Stomach (tissue), 19 donors: Measurements from ENCODE around the gene KRTAP4-1. TPM values are rescaled to one million over a fixed set of nuclear protein-coding genes. Genes with fewer than 3 reads are reported as not detected.
"Not testable (repeated sequence)": the region's sequence is repeated elsewhere in the genome, so short reads cannot be mapped to it uniquely, and the experiment has no call there.

Experiments
- DNase-seq, 2 donors: peaks; one replicate each; pipeline versions ENCODE4 v3.0.0 to v3.0.0-alpha.2; 2013 to 2019
- H3K27ac ChIP-seq, 5 donors: fragments of 200-600 bp in 4 of 5; sonication (generic) in 4 of 5; one replicate each; pipeline ENCODE4 v1.5.1; 2013 to 2019; ENCODE audit warnings: mild to moderate bottlenecking in 1 of 5, moderate library complexity in 1 of 5
- H3K27me3 ChIP-seq, 3 donors: fragments of 200-600 bp; sonication (generic); one replicate each; pipeline ENCODE4 v1.5.1; 2017 to 2019; ENCODE audit warnings: mixed run types in 1 of 3
- H3K36me3 ChIP-seq, 4 donors: fragments of 200-600 bp; sonication (generic); 1 replicate in 3 of 4; 2 replicates in 1 of 4; pipeline ENCODE4 v1.5.1; 2016 to 2019
- H3K4me1 ChIP-seq, 4 donors: fragments of 200-600 bp; sonication (generic); one replicate each; pipeline ENCODE4 v1.5.1; 2016 to 2019
- H3K4me3 ChIP-seq, 4 donors: fragments of 200-600 bp; sonication (generic) in 3 of 4; one replicate each; pipeline ENCODE4 v1.5.1; 2016 to 2019; ENCODE audit warnings: mild to moderate bottlenecking in 1 of 4
- H3K9me3 ChIP-seq, 4 donors: fragments of 200-600 bp; sonication (generic); one replicate each; pipeline ENCODE4 v1.5.1; 2016 to 2019
- EP300 ChIP-seq: sonication (generic); formaldehyde crosslinking; IDR thresholded peaks from one replicate; pipeline ENCODE4 v1.6.1; 2017; ENCODE audit warnings: antibody characterized with exemption
- POLR2A ChIP-seq, 4 donors: fragments of 450-650 bp; IDR thresholded peaks; one replicate each; pipeline ENCODE4 v1.6.1; 2016; ENCODE audit warnings: antibody characterized with exemption in 4 of 4, control low read depth in 2 of 4, mild to moderate bottlenecking in 1 of 4, moderate library complexity in 1 of 4
- POLR2AphosphoS5 ChIP-seq, 3 donors: sonication (generic); formaldehyde crosslinking; IDR thresholded peaks; one replicate each; pipeline ENCODE4 v1.6.1; 2016; ENCODE audit warnings: antibody characterized with exemption in 3 of 3
- WGBS, 5 donors: extraction: QIAGEN DNeasy Blood & Tissue Kit in 3 of 5; methylation state at CpG; one replicate each; pipeline versions ENCODE4 v1.1.5 to v1.1.7; 2013 to 2018; 5-methylcytosine and 5-hydroxymethylcytosine counted together
- intact Hi-C: fragments of 100-400 bp; cut with DNase I; formaldehyde crosslinking; loops from one replicate; pipeline ENCODE4 v1.15.1; 2023; ENCODE audit warnings: low total_unique reads
- long read RNA-seq, 10 donors: transcript quantifications; one replicate each; lab custom pipeline, GENCODE V29; 2026
- polyA plus RNA-seq, 3 donors: library from polyadenylated mRNA; stranded (reverse); fragments of 200-250 nt; gene quantifications; one replicate each; pipeline ENCODE4 v1.2.3, GENCODE V29; 2013
- total RNA-seq, 5 donors: library from RNA; depleted of rRNA; stranded (reverse); fragments of >200 nt; gene quantifications; one replicate each; pipeline versions ENCODE4 v1.1.0 to v1.2.3, GENCODE V29; 2014 to 2016
- TF ChIP-seq, protein P1 (sequence below), 7 experiments: fragments of 450-650 bp in 4 of 7; fragments of 200-600 bp in 3 of 7; sonication (generic) in 3 of 7; IDR thresholded peaks; one replicate each; pipeline ENCODE4 v1.5.1; 2016 to 2019; ENCODE audit warnings: antibody characterized with exemption in 7 of 7, control low read depth in 2 of 7, mild to moderate bottlenecking in 1 of 7
- donor health status: healthy with polysubstance abuse.
- donor health status: Bipolar disorder and iron deficiency.
- donor health status: healthy.

KRTAP4-1 gene
- not detected for total RNA-seq
- polyA plus RNA-seq: not detected
- long read RNA-seq, donor 1: 0 reads
- long read RNA-seq, donor 2: 0 reads
- long read RNA-seq, donor 3: 0 reads
- long read RNA-seq, donor 4: 0 reads
- long read RNA-seq, donor 5: 0 reads
- long read RNA-seq, donor 6: 0 reads
- long read RNA-seq, donor 7: 0 reads
- long read RNA-seq, donor 8: 0 reads
- long read RNA-seq, donor 9: 0 reads
- long read RNA-seq, donor 10: 0 reads

DNA sequence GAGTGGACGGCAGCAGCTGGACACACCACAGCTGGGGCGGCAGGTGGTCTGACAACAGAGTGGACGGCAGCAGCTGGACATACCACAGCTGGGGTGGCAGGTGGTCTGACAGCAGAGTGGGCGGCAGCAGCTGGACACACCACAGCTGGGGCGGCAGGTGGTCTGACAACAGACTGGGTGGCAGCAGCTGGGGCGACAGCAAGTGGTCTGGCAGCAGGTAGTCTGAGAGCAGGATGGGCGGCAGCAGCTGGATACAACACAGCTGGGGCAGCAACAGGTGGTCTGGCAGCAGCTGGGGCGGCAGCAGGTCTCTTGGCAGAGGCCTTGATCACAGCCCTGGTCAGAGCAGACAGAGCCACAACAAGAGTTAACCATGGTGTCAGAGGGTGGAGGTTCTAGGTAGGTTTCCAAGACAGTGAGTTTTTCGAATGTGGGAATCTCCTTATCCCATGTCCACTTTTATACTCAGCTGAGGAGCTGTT is at the start of gene KRTAP4-1:
TSS of gene KRTAP4-1 (minus strand) at position 432 of the 482 bp plus-strand sequence. CDS start at position 375, 57 bp downstream.
- Histone ChIP-seq H3K4me3 (no peak within 1 kb of the TSS), H3K27ac (no peak within 1 kb of the TSS), H3K36me3 (no peaks in the 10 kb centered on the region), H3K27me3 (peaks cover 0 to 16% (median 9%) of the 10 kb centered on the region in 3 donors), H3K9me3 (no peaks in the 10 kb centered on the region), H3K4me1 (no peaks in the 10 kb centered on the region)
- TF ChIP-seq, protein P1, sequence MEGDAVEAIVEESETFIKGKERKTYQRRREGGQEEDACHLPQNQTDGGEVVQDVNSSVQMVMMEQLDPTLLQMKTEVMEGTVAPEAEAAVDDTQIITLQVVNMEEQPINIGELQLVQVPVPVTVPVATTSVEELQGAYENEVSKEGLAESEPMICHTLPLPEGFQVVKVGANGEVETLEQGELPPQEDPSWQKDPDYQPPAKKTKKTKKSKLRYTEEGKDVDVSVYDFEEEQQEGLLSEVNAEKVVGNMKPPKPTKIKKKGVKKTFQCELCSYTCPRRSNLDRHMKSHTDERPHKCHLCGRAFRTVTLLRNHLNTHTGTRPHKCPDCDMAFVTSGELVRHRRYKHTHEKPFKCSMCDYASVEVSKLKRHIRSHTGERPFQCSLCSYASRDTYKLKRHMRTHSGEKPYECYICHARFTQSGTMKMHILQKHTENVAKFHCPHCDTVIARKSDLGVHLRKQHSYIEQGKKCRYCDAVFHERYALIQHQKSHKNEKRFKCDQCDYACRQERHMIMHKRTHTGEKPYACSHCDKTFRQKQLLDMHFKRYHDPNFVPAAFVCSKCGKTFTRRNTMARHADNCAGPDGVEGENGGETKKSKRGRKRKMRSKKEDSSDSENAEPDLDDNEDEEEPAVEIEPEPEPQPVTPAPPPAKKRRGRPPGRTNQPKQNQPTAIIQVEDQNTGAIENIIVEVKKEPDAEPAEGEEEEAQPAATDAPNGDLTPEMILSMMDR (IDR thresholded peaks at IDR 0.05): no peak
- 47 to 64% (median 62%) methylated on average over 6 to 9 of the region's 9 CpGs for WGBS, 5 donors
- intact Hi-C loops: no loop called here
- no peak for DNase-seq

DNA sequence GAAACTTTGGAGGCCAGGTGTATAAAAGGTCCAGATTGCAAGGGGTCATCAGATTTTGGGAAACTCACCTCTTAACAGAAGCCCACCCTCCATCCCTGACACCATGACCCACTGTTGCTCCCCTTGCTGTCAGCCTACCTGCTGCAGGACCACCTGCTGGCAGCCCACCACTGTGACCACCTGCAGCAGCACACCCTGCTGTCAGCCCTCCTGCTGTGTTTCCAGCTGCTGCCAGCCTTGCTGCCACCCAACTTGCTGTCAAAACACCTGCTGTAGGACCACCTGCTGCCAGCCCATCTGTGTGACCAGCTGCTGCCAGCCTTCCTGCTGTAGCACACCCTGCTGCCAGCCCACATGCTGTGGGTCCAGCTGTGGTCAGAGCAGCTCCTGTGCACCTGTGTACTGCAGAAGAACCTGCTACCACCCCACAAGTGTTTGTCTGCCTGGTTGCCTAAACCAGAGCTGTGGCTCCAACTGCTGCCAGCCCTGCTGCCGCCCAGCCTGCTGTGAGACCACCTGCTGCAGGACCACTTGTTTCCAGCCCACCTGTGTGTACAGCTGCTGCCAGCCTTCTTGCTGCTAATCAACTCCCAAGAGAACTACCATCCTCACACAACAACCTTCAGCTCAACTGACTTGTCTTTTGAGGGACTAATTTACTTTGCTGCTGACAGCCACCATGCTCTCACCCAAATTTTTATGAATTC is 47.8 kb upstream of the KRTAP4-1 start, which contains the start of gene KRTAP9-3:
TSS of gene KRTAP9-3 (plus strand) at position 51 of the 707 bp plus-strand sequence. CDS start at position 104, 53 bp downstream.
- peaks cover 0 to 16% (median 11%) of the 10 kb centered on the region in 3 donors for H3K27me3 ChIP-seq
- H3K36me3 ChIP-seq, H3K27ac ChIP-seq, H3K4me3 ChIP-seq, H3K9me3 ChIP-seq, intact Hi-C loops, DNase-seq, H3K4me1 ChIP-seq: not testable (repeated sequence)
- 81 to 100% (median 85%) methylated on average over 1 of the region's 1 CpG for WGBS, 5 donors

DNA sequence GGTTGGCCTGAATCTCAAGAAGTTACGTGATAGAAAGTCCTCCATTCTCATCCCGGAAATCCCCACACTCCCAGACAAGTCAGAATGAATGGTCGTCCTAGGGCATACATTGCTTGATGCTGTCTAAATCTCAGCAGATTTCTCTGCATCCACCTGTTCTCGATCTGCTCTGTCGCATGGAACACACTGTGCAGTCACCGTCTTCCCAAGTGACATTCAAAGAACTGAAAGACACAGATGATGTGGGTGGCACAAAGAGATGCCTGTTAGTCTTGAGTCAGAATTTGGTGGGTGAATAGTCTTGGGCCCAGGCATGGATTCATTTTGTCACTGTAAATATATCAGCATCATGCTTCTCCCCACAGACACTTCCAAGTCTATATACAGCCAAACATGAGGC is 47.0 kb upstream of the KRTAP4-1 start:
- peaks cover 0 to 16% (median 11%) of the 10 kb centered on the region in 3 donors for H3K27me3 ChIP-seq
- intact Hi-C loops: no loop called here

DNA sequence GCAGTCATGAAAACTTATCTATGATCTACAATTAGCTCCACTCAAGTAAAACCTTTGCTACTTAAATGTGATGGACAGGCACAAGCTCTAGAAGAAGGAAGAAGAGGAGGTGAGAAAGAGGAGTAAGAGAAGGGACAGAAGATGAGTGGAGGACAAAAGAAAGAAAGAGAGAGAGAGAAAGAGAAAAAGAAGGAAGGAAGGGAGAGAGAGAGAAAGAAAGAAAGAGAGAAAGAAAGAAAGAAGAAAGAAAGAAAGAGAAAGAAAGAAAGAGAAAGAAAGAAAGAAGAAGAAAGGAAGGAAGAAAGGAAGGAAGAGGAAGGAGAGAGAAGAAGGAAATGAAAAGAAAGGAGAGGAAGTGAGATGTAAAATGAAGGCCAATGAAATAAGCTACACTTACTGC is 45.4 kb upstream of the KRTAP4-1 start:
- H3K36me3 ChIP-seq: no peaks in the 10 kb centered on the region
- peaks cover 0 to 16% (median 11%) of the 10 kb centered on the region in 3 donors for H3K27me3 ChIP-seq
- TF ChIP-seq POLR2A (IDR thresholded peaks at IDR 0.05): no peak
- TF ChIP-seq EP300: no peak
- TF ChIP-seq, protein P1 (IDR thresholded peaks at IDR 0.05): no peak
- TF ChIP-seq POLR2AphosphoS5 (IDR thresholded peaks at IDR 0.05): no peak
- intact Hi-C loops: no loop called here
- no peak for DNase-seq
- no peaks in the 10 kb centered on the region for H3K9me3 ChIP-seq
- H3K27ac ChIP-seq: no peak overlapping the region
- no peaks in the 10 kb centered on the region for H3K4me1 ChIP-seq
- H3K4me3 ChIP-seq: no peak overlapping the region

More for the DNA sequence above, 47.0 kb upstream of the KRTAP4-1 start:
- Histone ChIP-seq H3K4me3 (no peak overlapping the region), H3K27ac (no peak overlapping the region), H3K4me1 (no peaks in the 10 kb centered on the region), H3K9me3 (no peaks in the 10 kb centered on the region), H3K36me3 (no peaks in the 10 kb centered on the region)
- DNase-seq: no peak
- TF ChIP-seq EP300 (no peak), POLR2A (IDR thresholded peaks at IDR 0.05) (no peak), POLR2AphosphoS5 (IDR thresholded peaks at IDR 0.05) (no peak)
- TF ChIP-seq, protein P1 (IDR thresholded peaks at IDR 0.05): no peak
- WGBS, 5 donors: 83 to 91% (median 89%) methylated on average over 6 of the region's 6 CpGs

DNA sequence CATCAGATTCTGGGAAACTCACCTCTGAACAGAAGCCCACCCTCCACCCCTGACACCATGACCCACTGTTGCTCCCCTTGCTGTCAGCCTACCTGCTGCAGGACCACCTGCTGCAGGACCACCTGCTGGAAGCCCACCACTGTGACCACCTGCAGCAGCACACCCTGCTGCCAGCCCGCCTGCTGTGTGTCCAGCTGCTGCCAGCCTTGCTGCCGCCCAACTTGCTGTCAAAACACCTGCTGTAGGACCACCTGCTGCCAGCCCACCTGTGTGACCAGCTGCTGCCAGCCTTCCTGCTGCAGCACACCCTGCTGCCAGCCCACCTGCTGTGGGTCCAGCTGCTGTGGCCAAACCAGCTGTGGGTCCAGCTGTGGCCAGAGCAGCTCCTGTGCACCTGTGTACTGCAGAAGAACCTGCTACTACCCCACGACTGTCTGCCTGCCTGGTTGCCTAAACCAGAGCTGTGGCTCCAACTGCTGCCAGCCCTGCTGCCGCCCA is 41.9 kb upstream of the KRTAP4-1 start, which contains the start of gene KRTAP9-2:
TSS of gene KRTAP9-2 (plus strand) at position 51 of the 498 bp plus-strand sequence. CDS start at position 58, 7 bp downstream.
- H3K4me1 ChIP-seq, intact Hi-C loops, H3K4me3 ChIP-seq, H3K9me3 ChIP-seq, H3K27ac ChIP-seq, H3K36me3 ChIP-seq, DNase-seq, H3K27me3 ChIP-seq: not testable (repeated sequence)
- WGBS, 5 donors: 41 to 68% (median 55%) methylated on average over 2 to 3 of the region's 4 CpGs
